HFFc6 (cell line): ENCODE measurements around the gene ZNF10. TPM values are rescaled to one million over a fixed set of nuclear protein-coding genes. Genes with fewer than 3 reads are reported as not detected.

ENCODE experiments used
- DNase-seq: peaks from one replicate; pipeline ENCODE4 v3.0.0-alpha.2; 2018
- H3K27ac Mint-ChIP-seq: 2 replicates; pipeline ENCODE4 v1.8.0; 2020; ENCODE audit warnings: mild to moderate bottlenecking, mixed read lengths
- H3K27me3 Mint-ChIP-seq: 2 replicates; pipeline ENCODE4 v1.8.0; 2021; ENCODE audit warnings: mild to moderate bottlenecking, moderate library complexity, mixed read lengths; ENCODE audit not compliant: insufficient read depth
- H3K36me3 Mint-ChIP-seq: 2 replicates; pipeline ENCODE4 v1.8.0; 2021; ENCODE audit warnings: low read depth, mixed read lengths
- H3K4me1 Mint-ChIP-seq: 2 replicates; pipeline ENCODE4 v1.8.0; 2020; ENCODE audit warnings: low read depth, mixed read lengths
- H3K4me3 Mint-ChIP-seq: 2 replicates; pipeline ENCODE4 v1.8.0; 2020; ENCODE audit warnings: mild to moderate bottlenecking, moderate library complexity, mixed read lengths
- H3K9me3 Mint-ChIP-seq: 2 replicates; pipeline ENCODE4 v1.8.0; 2020; ENCODE audit warnings: mild to moderate bottlenecking, mixed read lengths
- CTCF ChIP-seq: fragments of 200-600 bp; sonication (generic); IDR thresholded peaks from 2 replicates; pipeline ENCODE4 v1.5.0; 2021; ENCODE audit warnings: antibody characterized with exemption, mild to moderate bottlenecking
- total RNA-seq, 6 experiments: library from RNA; stranded (reverse); fragmentation: NEBNext Ultra II Directional; extraction: Animal tissue kit (Norgen Biotek cat#: 25700); gene quantifications; 2 replicates in 1 of 6; 3 replicates in 5 of 6; pipeline ENCODE4 v1.2.3, GENCODE V29; 2021

The ZNF10 gene
- total RNA-seq, 6 experiments from 2014 or later, result 3.6 to 4.8 (median 4.1) TPM

DNA sequence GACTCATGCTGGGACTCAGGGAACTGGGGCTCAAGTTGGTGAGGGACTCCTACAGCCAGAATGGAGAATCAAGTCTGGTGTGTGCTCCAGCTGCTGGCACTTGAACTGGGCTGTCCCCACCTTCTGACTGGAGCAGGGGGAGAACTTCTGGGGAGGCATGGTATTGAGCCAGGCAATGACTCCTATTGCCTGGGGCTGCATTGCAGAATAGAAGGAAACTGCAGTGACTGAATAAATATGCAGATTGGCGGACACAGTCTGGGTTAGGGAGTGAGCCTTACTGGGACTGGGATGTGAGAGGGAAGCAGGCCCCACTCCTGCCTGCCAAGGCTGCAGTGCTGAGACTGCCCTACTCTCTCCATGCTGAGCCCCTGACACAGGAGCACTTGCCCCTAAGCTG, 42.1 kb downstream of the ZNF10 start:
- no peak for DNase-seq
- TF ChIP-seq CTCF, result no peak
- Mint-ChIP-seq H3K27me3 (no peaks in the 10 kb centered on the region; the same call in 1 of the 2 replicates), H3K27ac (no peak overlapping the region), H3K36me3 (peaks cover 7% of the 10 kb centered on the region; the same call in 1 of the 2 replicates), H3K9me3 (peaks cover 82% of the 10 kb centered on the region), H3K4me3 (no peak overlapping the region), H3K4me1 (no peaks in the 10 kb centered on the region)

DNA sequence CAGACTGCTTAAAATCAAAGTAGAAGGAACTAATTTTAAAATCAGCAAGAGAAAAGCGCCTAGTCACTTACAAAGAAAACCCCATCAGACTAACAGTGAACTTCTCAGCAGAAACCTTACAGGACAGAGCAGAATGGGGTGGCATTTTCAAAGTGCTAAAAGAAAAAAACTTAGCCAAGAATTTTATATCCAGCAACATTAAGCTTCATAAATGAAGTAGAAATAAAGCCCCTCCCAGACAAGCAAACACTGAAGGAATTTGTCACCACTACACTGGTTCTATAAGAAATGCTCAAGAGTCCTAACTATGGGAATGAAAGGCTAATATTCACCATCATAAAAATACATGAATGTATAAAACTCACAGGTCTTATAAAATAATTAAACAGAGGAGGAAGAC, 44.5 kb downstream of the ZNF10 start:
- no peak for TF ChIP-seq CTCF
- DNase-seq, result no peak
- H3K9me3 Mint-ChIP-seq, result peaks cover 74% of the 10 kb centered on the region
- no peaks in the 10 kb centered on the region; the same call in 1 of the 2 replicates for H3K27me3 Mint-ChIP-seq
- H3K36me3 Mint-ChIP-seq, result peaks cover 15% of the 10 kb centered on the region
- H3K27ac Mint-ChIP-seq, result no peak overlapping the region
- H3K4me3 Mint-ChIP-seq, result no peak overlapping the region
- H3K4me1 Mint-ChIP-seq, result no peaks in the 10 kb centered on the region

DNA sequence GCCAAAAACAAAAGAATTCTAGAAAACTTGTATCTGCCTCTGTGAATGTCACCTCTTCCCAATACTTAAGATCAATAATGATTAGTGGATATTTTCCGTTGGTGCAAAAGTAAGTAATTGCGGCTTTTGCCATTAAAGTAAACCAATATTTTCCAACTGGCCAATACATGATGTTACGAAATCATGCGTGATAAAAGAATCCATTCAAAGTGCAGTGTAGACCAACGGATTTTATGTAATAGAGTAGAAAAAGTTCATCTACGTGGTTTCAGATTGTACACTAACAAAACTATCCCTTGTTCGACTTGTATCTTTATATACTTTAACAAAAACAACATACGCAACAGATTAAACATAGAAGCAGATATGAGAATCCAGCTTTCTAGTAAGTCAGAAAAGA, 50.2 kb downstream of the ZNF10 start:
- Mint-ChIP-seq H3K4me3 (no peak overlapping the region), H3K27me3 (peaks cover 2% of the 10 kb centered on the region), H3K36me3 (peaks cover 64% of the 10 kb centered on the region), H3K9me3 (peaks cover 84% of the 10 kb centered on the region), H3K4me1 (peaks cover 9% of the 10 kb centered on the region), H3K27ac (no peak overlapping the region)
- no peak for TF ChIP-seq CTCF
- no peak for DNase-seq

- Mint-ChIP-seq H3K4me3 (peak within 1 kb of the TSS; percentile 97), H3K4me1 (peaks cover 9% of the 10 kb centered on the region), H3K27me3 (peaks cover 2% of the 10 kb centered on the region), H3K9me3 (peaks cover 84% of the 10 kb centered on the region), H3K27ac (peak within 1 kb of the TSS; percentile 87), H3K36me3 (peaks cover 72% of the 10 kb centered on the region)
- peak; percentile 85 for DNase-seq
- peak; percentile 91 for TF ChIP-seq CTCF
Observed at GRCh38 chr12:133181238-133181959, 51.0 kb downstream of the ZNF10 start, which contains the start of gene ZNF268. Gene ZNF268 (plus strand): TSS chr12:133181495. CDS start chr12:133181998, 503 bp downstream.

- Mint-ChIP-seq H3K36me3 (peaks cover 100% of the 10 kb centered on the region), H3K4me1 (no peaks in the 10 kb centered on the region), H3K9me3 (peaks cover 99% of the 10 kb centered on the region), H3K27me3 (peaks cover 1% of the 10 kb centered on the region), H3K27ac (no peak overlapping the region), H3K4me3 (no peak overlapping the region)
- TF ChIP-seq CTCF, result no peak
- DNase-seq, result no peak
Observed at GRCh38 chr12:133190176-133190575, 59.7 kb downstream of the ZNF10 start.
